Activated B cell treated with CpG ODN at 0.5 μM for 24 hours (primary cell): ENCODE results near the gene CLK2. TPM values are rescaled to one million over a fixed set of nuclear protein-coding genes. Genes with fewer than 3 reads are reported as not detected.
"Not testable (repeated sequence)": the region's sequence is repeated elsewhere in the genome, so short reads cannot be mapped to it uniquely, and the experiment has no call there.

Experiments
- ATAC-seq: fragments of 200-7000 bp; cut with Tn5 transposase; one replicate; pipeline ENCODE4 v1.10.0; 2021; ENCODE audit warnings: low read depth, mild to moderate bottlenecking, moderate library complexity
- CTCF ChIA-PET: fragments of 350-600 bp; sonication (Branson Sonifier 250); formaldehyde crosslinking; loops from one replicate; lab custom pipeline; 2021; ENCODE audit warnings: antibody characterized with exemption; lab: Charles Lee
- POLR2A ChIA-PET: fragments of 350-600 bp; sonication (Branson Sonifier 250); formaldehyde crosslinking; loops from one replicate; lab custom pipeline; 2021; ENCODE audit warnings: antibody characterized with exemption; lab: Charles Lee
- DNase-seq: peaks from one replicate; pipeline ENCODE4 v3.0.0; 2022
- H3K27ac Mint-ChIP-seq: one replicate; pipeline ENCODE4 v1.8.0; 2020; ENCODE audit warnings: mixed read lengths
- H3K27me3 Mint-ChIP-seq: one replicate; pipeline ENCODE4 v1.8.0; 2021; ENCODE audit warnings: mixed read lengths
- H3K36me3 Mint-ChIP-seq: one replicate; pipeline ENCODE4 v1.8.0; 2021; ENCODE audit warnings: low read depth, mixed read lengths
- H3K4me1 Mint-ChIP-seq: one replicate; pipeline ENCODE4 v1.8.0; 2021; ENCODE audit warnings: mixed read lengths
- H3K4me3 Mint-ChIP-seq: one replicate; pipeline ENCODE4 v1.8.0; 2020; ENCODE audit warnings: mild to moderate bottlenecking, mixed read lengths
- H3K9me3 Mint-ChIP-seq: one replicate; pipeline ENCODE4 v1.8.0; 2020; ENCODE audit warnings: mixed read lengths
- CTCF ChIP-seq: fragments of 200-600 bp; IDR thresholded peaks from one replicate; pipeline ENCODE4 v1.8.0; 2022; ENCODE audit warnings: antibody characterized with exemption, mild to moderate bottlenecking
- intact Hi-C: fragments of 100-400 bp; cut with micrococcal nuclease; formaldehyde crosslinking; loops from one replicate; pipeline ENCODE4 v1.15.1; 2024
- total RNA-seq: library from RNA; stranded (reverse); gene quantifications from 2 replicates; pipeline ENCODE4 v1.2.3, GENCODE V29; 2022

The CLK2 gene
- total RNA-seq, 1 donor from 2014 or later: 112 TPM

GRCh38 chr1:155231302-155231701 is 42.0 kb downstream of the CLK2 start:
- H3K4me3 Mint-ChIP-seq, POLR2A ChIA-PET, H3K27me3 Mint-ChIP-seq, CTCF ChIA-PET, H3K27ac Mint-ChIP-seq, ATAC-seq, H3K9me3 Mint-ChIP-seq, DNase-seq, intact Hi-C loops: not testable (repeated sequence)
- H3K36me3 Mint-ChIP-seq: peaks cover 14% of the 10 kb centered on the region
- H3K4me1 Mint-ChIP-seq: peaks cover 11% of the 10 kb centered on the region

GRCh38 chr1:155228096-155228427 is 45.2 kb downstream of the CLK2 start:
- peaks cover 4% of the 10 kb centered on the region for H3K36me3 Mint-ChIP-seq
- intact Hi-C loops: loop anchor here (5.0 kb wide), 1 partner anchor 36 kb away; no protein-coding TSS in a partner anchor
- H3K27ac Mint-ChIP-seq: peak overlapping the region; percentile 87
- no peak for TF ChIP-seq CTCF
- CTCF ChIA-PET: interaction anchor here (0.7 to 5.5 kb wide), 6 partner anchors 21 to 54 kb away, joined by 3 to 110 read pairs (median 10); partner anchors contain the start of genes KRTCAP2, MTX1, THBS3 and TRIM46
- H3K27me3 Mint-ChIP-seq: no peaks in the 10 kb centered on the region
- POLR2A ChIA-PET: interaction anchor here (0.6 to 6.8 kb wide), 3 partner anchors 20 to 89 kb away, joined by 9 to 75 read pairs (median 9); partner anchors contain the start of genes MTX1 and THBS3
- peak overlapping the region; percentile 88 for H3K4me3 Mint-ChIP-seq
- H3K4me1 Mint-ChIP-seq: peaks cover 40% of the 10 kb centered on the region
- H3K9me3 Mint-ChIP-seq: no peaks in the 10 kb centered on the region
- ATAC-seq (no peak), DNase-seq (no peak)

- peak overlapping the region; percentile 87 for H3K27ac Mint-ChIP-seq
Measured at GRCh38 chr1:155227261-155228095, 45.8 kb downstream of the CLK2 start.

GRCh38 chr1:155226910-155227260 is 46.4 kb downstream of the CLK2 start:
- Mint-ChIP-seq H3K36me3 (peaks cover 4% of the 10 kb centered on the region), H3K4me1 (peaks cover 46% of the 10 kb centered on the region), H3K4me3 (peak overlapping the region; percentile 88), H3K27me3 (no peaks in the 10 kb centered on the region), H3K9me3 (no peaks in the 10 kb centered on the region), H3K27ac (peak overlapping the region; percentile 87)
- DNase-seq (no peak), ATAC-seq (peak; percentile 8)
- ChIA-PET POLR2A (interaction anchor here (0.6 to 6.8 kb wide), 14 partner anchors 14 to 734 kb away, joined by 3 to 75 read pairs (median 4); partner anchors contain the start of genes CLK2, KRTCAP2, MTX1 and SCAMP3), CTCF (interaction anchor here (0.8 to 5.5 kb wide), 10 partner anchors 18 to 136 kb away, joined by 3 to 110 read pairs (median 6); partner anchors contain the start of genes KRTCAP2, MTX1, THBS3 and TRIM46)
- no peak for TF ChIP-seq CTCF
- intact Hi-C loops: loop anchor here (1.0 to 5.0 kb wide), 6 partner anchors 17 to 51 kb away; partner anchors contain the start of genes CLK2, SCAMP3 and THBS3

More at GRCh38 chr1:155227261-155228095, 45.8 kb downstream of the CLK2 start:
- peak overlapping the region; percentile 88 for H3K4me3 Mint-ChIP-seq
- intact Hi-C loops: loop anchor here (1.0 to 5.0 kb wide), 4 partner anchors 17 to 46 kb away; partner anchors contain the start of genes CLK2 and SCAMP3
- POLR2A ChIA-PET: interaction anchor here (0.6 to 6.8 kb wide), 14 partner anchors 13 to 734 kb away, joined by 3 to 75 read pairs (median 5); partner anchors contain the start of genes CLK2, MTX1, SCAMP3 and SLC50A1
- peaks cover 43% of the 10 kb centered on the region for H3K4me1 Mint-ChIP-seq
- no peak for TF ChIP-seq CTCF
- H3K9me3 Mint-ChIP-seq: no peaks in the 10 kb centered on the region
- CTCF ChIA-PET: interaction anchor here (0.8 to 5.5 kb wide), 9 partner anchors 18 to 60 kb away, joined by 3 to 110 read pairs (median 7); partner anchors contain the start of genes KRTCAP2, MTX1, THBS3 and TRIM46
- H3K27me3 Mint-ChIP-seq: no peaks in the 10 kb centered on the region
- peak; percentile 90 for DNase-seq
- ATAC-seq: peak; percentile 96
- H3K36me3 Mint-ChIP-seq: peaks cover 4% of the 10 kb centered on the region

GRCh38 chr1:155226188-155226909 is 47.0 kb downstream of the CLK2 start:
- peak; percentile 37 for ATAC-seq
- Mint-ChIP-seq H3K4me3 (peak overlapping the region; percentile 88), H3K36me3 (peaks cover 4% of the 10 kb centered on the region), H3K9me3 (no peaks in the 10 kb centered on the region), H3K4me1 (peaks cover 46% of the 10 kb centered on the region), H3K27me3 (no peaks in the 10 kb centered on the region), H3K27ac (peak overlapping the region; percentile 87)
- intact Hi-C loops: loop anchor here (1.0 to 5.0 kb wide), 3 partner anchors 19 to 50 kb away; partner anchors contain the start of gene THBS3
- POLR2A ChIA-PET: interaction anchor here (0.6 to 6.8 kb wide), 13 partner anchors 14 to 735 kb away, joined by 3 to 75 read pairs (median 5); partner anchors contain the start of genes CLK2, KRTCAP2, MTX1 and SCAMP3
- CTCF ChIA-PET: interaction anchor here (0.8 to 5.5 kb wide), 10 partner anchors 19 to 135 kb away, joined by 3 to 110 read pairs (median 6); partner anchors contain the start of genes KRTCAP2, MTX1, THBS3 and TRIM46
- peak; percentile 66 for DNase-seq
- no peak for TF ChIP-seq CTCF

- peak overlapping the region; percentile 46 for H3K27ac Mint-ChIP-seq
- not testable (repeated sequence) for H3K4me3 Mint-ChIP-seq, DNase-seq, H3K9me3 Mint-ChIP-seq, ATAC-seq, H3K36me3 Mint-ChIP-seq, H3K27me3 Mint-ChIP-seq
- CTCF ChIA-PET: interaction anchor here (1.0 to 5.5 kb wide), 3 partner anchors 19 to 53 kb away, joined by 3 to 110 read pairs (median 5); partner anchors contain the start of genes KRTCAP2, MTX1 and THBS3
- intact Hi-C loops: loop anchor here (5.0 kb wide), 1 partner anchor 33 kb away; no protein-coding TSS in a partner anchor
- H3K4me1 Mint-ChIP-seq: peaks cover 46% of the 10 kb centered on the region
- POLR2A ChIA-PET: interaction anchor here (1.0 to 6.8 kb wide), 5 partner anchors 17 to 52 kb away, joined by 3 to 75 read pairs (median 4); partner anchors contain the start of genes CLK2, KRTCAP2, MTX1 and THBS3
Measured at GRCh38 chr1:155225404-155225759, 47.9 kb downstream of the CLK2 start.
